PC-3 (cell line): Measurements from ENCODE around the gene ESRRG. TPM values are rescaled to one million over a fixed set of nuclear protein-coding genes. Genes with fewer than 3 reads are reported as not detected.

ENCODE experiments used
- ATAC-seq: fragments of 200-7000 bp; cut with Tn5 transposase; 2 replicates; pipeline ENCODE4 v1.9.1; 2020; ENCODE audit warnings: mild to moderate bottlenecking, moderate library complexity
- Bru-seq: library from RNA; stranded (reverse); fragments of 400-500 nt; gene quantifications from one replicate; lab custom pipeline; 2021; lab: Mats Ljungman, UMichigan
- BruChase-seq, 2 experiments: library from RNA; stranded (reverse); fragments of 400-500 nt; gene quantifications; one replicate each; lab custom pipeline; 2021; lab: Mats Ljungman, UMichigan
- BruUV-seq: library from RNA; stranded (reverse); fragments of 400-500 nt; replicated peaks from 2 replicates; lab custom pipeline; 2021; lab: Mats Ljungman, UMichigan
- CTCF ChIA-PET: fragments of 300-600 bp; sonication (Branson Sonifier 250); formaldehyde crosslinking; loops from one replicate; lab custom pipeline; 2022; ENCODE audit warnings: antibody characterized with exemption; lab: Charles Lee
- POLR2A ChIA-PET: fragments of 300-600 bp; sonication (Branson Sonifier 250); formaldehyde crosslinking; loops from one replicate; lab custom pipeline; 2022; ENCODE audit warnings: antibody characterized with exemption; ENCODE audit not compliant: unreplicated experiment; lab: Charles Lee
- DNase-seq: peaks from one replicate; pipeline ENCODE4 v3.0.0-alpha.2; 2015
- H2AFZ ChIP-seq: fragments of 300-600 bp; sonication (generic); 2 replicates; pipeline ENCODE4 v1.6.0; 2016; ENCODE audit warnings: antibody characterized with exemption, low read length
- H3F3A ChIP-seq: fragments of 300-600 bp; sonication (generic); one replicate; pipeline ENCODE4 v1.6.0; 2017; ENCODE audit warnings: antibody characterized with exemption, low read length, control low read depth, mild to moderate bottlenecking; ENCODE audit not compliant: unreplicated experiment
- H3K27ac ChIP-seq: fragments of 300-600 bp; sonication (generic); 2 replicates; pipeline ENCODE4 v1.5.1; 2016; ENCODE audit warnings: mild to moderate bottlenecking, low read length
- H3K27me3 ChIP-seq: fragments of 300-600 bp; sonication (generic); 2 replicates; pipeline ENCODE4 v1.6.1; 2016; ENCODE audit warnings: low read length, mixed read lengths
- H3K36me3 ChIP-seq: fragments of 300-600 bp; sonication (generic); 2 replicates; pipeline ENCODE4 v1.6.1; 2016; ENCODE audit warnings: low read depth, mixed run types, low read length, mixed read lengths
- H3K4me1 ChIP-seq: fragments of 300-600 bp; sonication (generic); 2 replicates; pipeline ENCODE4 v1.5.1; 2016; ENCODE audit warnings: low read length; ENCODE audit not compliant: insufficient read depth
- H3K4me2 ChIP-seq: fragments of 300-600 bp; sonication (generic); 2 replicates; pipeline ENCODE4 v1.6.0; 2016; ENCODE audit warnings: low read length
- H3K4me3 ChIP-seq: fragments of 300-600 bp; sonication (generic); 2 replicates; pipeline ENCODE4 v1.5.1; 2016; ENCODE audit warnings: mild to moderate bottlenecking, low read length, mixed read lengths
- H3K79me2 ChIP-seq: fragments of 300-600 bp; sonication (generic); 2 replicates; pipeline ENCODE4 v1.6.1; 2017; ENCODE audit warnings: low read length, mixed read lengths
- H3K9ac ChIP-seq: fragments of 300-600 bp; sonication (generic); 2 replicates; pipeline ENCODE4 v1.6.0; 2016; ENCODE audit warnings: mild to moderate bottlenecking, low read length
- H3K9me2 ChIP-seq: fragments of 300-600 bp; sonication (generic); replicated peaks from 2 replicates; pipeline ENCODE4 v1.6.1; 2016; ENCODE audit warnings: mixed run types, low read length, mixed read lengths
- H3K9me3 ChIP-seq: fragments of 300-600 bp; sonication (generic); 2 replicates; pipeline ENCODE4 v1.6.1; 2016; ENCODE audit warnings: low read length, mixed read lengths
- H4K20me1 ChIP-seq: fragments of 300-600 bp; sonication (generic); 2 replicates; pipeline ENCODE4 v1.6.1; 2016; ENCODE audit warnings: low read length, mixed read lengths
- CTCF ChIP-seq: fragments of 300-600 bp; sonication (generic); conservative IDR thresholded peaks from 2 replicates; pipeline ENCODE4 v1.5.1; 2017; ENCODE audit warnings: antibody characterized with exemption, low read depth, mild to moderate bottlenecking, low read length
- EZH2 ChIP-seq: fragments of 300-600 bp; sonication (generic); IDR thresholded peaks from one replicate; pipeline ENCODE4 v1.6.1; 2017; ENCODE audit warnings: antibody characterized with exemption, mild to moderate bottlenecking, low read length; ENCODE audit not compliant: unreplicated experiment
- EZH2phosphoT487 ChIP-seq: fragments of 300-600 bp; sonication (generic); IDR thresholded peaks from 2 replicates; pipeline ENCODE4 v1.6.1; 2018; ENCODE audit warnings: mild to moderate bottlenecking, antibody characterized with exemption, low read length, borderline replicate concordance
- intact Hi-C: fragments of 100-400 bp; cut with micrococcal nuclease; formaldehyde crosslinking; loops from 2 replicates; pipeline ENCODE4 v1.9.0; 2023
- long read RNA-seq: library from polyadenylated mRNA; unstranded; transcript quantifications from one replicate; pipeline ENCODE4 v2.0.0, GENCODE V29; 2021; ENCODE audit not compliant: unreplicated experiment
- total RNA-seq: library from RNA; depleted of rRNA; stranded (reverse); fragments of >200 nt; gene quantifications from 2 replicates; pipeline ENCODE4 v1.2.3, GENCODE V29; 2014; rRNA removed

ESRRG gene
- total RNA-seq: 1.1 and 1.7 TPM in 2 replicates
- Bru-seq, nascent RNA: percentile 47 among the genes with signal in this experiment
- percentile 37 among the genes with signal in this experiment for BruChase-seq, experiment 1, labeled RNA remaining after a 6-hour chase
- BruChase-seq, experiment 2, labeled RNA remaining after a 2-hour chase: percentile 59 among the genes with signal in this experiment
- long read RNA-seq, partial matches to known transcripts: 1 of 13 reads
- long read RNA-seq, other reads (novel, unspliced or antisense): 12 of 13 reads

GRCh38 chr1:216723274-216723780 lies at the start of gene ESRRG:
ESRRG (minus strand) TSS chr1:216723429; CDS start chr1:216723299, 130 bp downstream.
- Histone ChIP-seq H3F3A (no peaks in the 10 kb centered on the region), H3K9ac (no peak within 1 kb of the TSS), H3K9me2 (no peaks in the 10 kb centered on the region), H3K27ac (no peak within 1 kb of the TSS), H3K4me3 (peak within 1 kb of the TSS; percentile 23), H3K36me3 (no peaks in the 10 kb centered on the region), H4K20me1 (no peaks in the 10 kb centered on the region; the same call in 1 of the 2 replicates), H3K9me3 (no peaks in the 10 kb centered on the region), H2AFZ (peak within 1 kb of the TSS; percentile 49; the same call in 1 of the 2 replicates), H3K27me3 (peaks cover 98% of the 10 kb centered on the region), H3K79me2 (no peaks in the 10 kb centered on the region), H3K4me2 (peak within 1 kb of the TSS; percentile 55), H3K4me1 (no peaks in the 10 kb centered on the region)
- ATAC-seq: peak; percentile 87
- ChIA-PET POLR2A (no interaction called here), CTCF (interaction anchor here (0.6 kb wide), 1 partner anchor 122 kb away, joined by 4 read pairs; no protein-coding TSS in a partner anchor)
- BruUV-seq: no TSS peak
- intact Hi-C loops: loop anchor here (5.0 kb wide), 2 partner anchors 411 to 611 kb away; no protein-coding TSS in a partner anchor
- TF ChIP-seq EZH2 (peak; percentile 90), CTCF (no peak), EZH2phosphoT487 (peak; percentile 77)
- no peak for DNase-seq

DNA sequence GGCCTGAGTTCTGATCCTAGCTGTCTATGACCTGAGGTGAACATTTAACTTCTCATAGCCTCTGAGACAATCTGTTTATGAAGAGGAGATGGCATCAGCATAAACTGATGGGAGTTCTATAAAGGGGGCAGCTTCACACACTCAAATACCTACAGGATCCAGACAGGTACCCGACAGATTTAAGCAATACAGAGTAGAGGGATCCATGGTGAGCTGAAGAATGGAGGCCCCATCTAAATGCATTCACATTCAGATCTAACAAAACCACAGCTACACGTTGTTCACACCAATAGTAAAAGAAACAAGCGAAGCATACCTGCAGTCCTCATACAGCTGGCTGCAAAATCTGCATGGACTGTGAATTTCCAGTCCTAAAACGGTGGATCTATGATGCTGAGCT lies 48.7 kb upstream of the ESRRG start:
- TF ChIP-seq CTCF (no peak), EZH2 (no peak), EZH2phosphoT487 (no peak)
- DNase-seq (no peak), ATAC-seq (no peak)
- Histone ChIP-seq H3K27me3 (no peaks in the 10 kb centered on the region), H3K4me3 (no peak overlapping the region), H2AFZ (no peak overlapping the region), H3F3A (no peaks in the 10 kb centered on the region), H3K27ac (no peak overlapping the region), H3K9ac (no peak overlapping the region), H4K20me1 (no peaks in the 10 kb centered on the region), H3K9me2 (no peaks in the 10 kb centered on the region; the same call in 1 of the 2 replicates), H3K79me2 (no peaks in the 10 kb centered on the region), H3K36me3 (no peaks in the 10 kb centered on the region), H3K9me3 (no peaks in the 10 kb centered on the region), H3K4me2 (no peak overlapping the region), H3K4me1 (peaks cover 5% of the 10 kb centered on the region; the same call in 1 of the 2 replicates)
- CTCF ChIA-PET: no interaction called here
- intact Hi-C loops: no loop called here
- POLR2A ChIA-PET: no interaction called here
- BruUV-seq: no TSS peak
